CD1c-positive myeloid dendritic cell (primary cell): ENCODE results near the gene ZDHHC1.
"Not testable (repeated sequence)": the region's sequence is repeated elsewhere in the genome, so short reads cannot be mapped to it uniquely, and the experiment has no call there.

Source experiments
- DNase-seq: peaks from one replicate; pipeline ENCODE4 v3.0.0-alpha.2; 2016; ENCODE audit errors: extremely low spot score

Gene ZDHHC1

GRCh38 chr16:67394155-67395104 is 21.8 kb downstream of the ZDHHC1 start:
- peak; percentile 73 for DNase-seq

- DNase-seq, result no peak
Measured at GRCh38 chr16:67393788-67394154, 22.5 kb downstream of the ZDHHC1 start.

- peak; percentile 79 for DNase-seq
Measured at GRCh38 chr16:67393111-67393787, 23.0 kb downstream of the ZDHHC1 start, which contains the start of gene TPPP3. TPPP3 (minus strand) TSS chr16:67393498; CDS start chr16:67391111, 2,387 bp downstream.

GRCh38 chr16:67392301-67393059 is 23.8 kb downstream of the ZDHHC1 start:
- no peak for DNase-seq

DNA sequence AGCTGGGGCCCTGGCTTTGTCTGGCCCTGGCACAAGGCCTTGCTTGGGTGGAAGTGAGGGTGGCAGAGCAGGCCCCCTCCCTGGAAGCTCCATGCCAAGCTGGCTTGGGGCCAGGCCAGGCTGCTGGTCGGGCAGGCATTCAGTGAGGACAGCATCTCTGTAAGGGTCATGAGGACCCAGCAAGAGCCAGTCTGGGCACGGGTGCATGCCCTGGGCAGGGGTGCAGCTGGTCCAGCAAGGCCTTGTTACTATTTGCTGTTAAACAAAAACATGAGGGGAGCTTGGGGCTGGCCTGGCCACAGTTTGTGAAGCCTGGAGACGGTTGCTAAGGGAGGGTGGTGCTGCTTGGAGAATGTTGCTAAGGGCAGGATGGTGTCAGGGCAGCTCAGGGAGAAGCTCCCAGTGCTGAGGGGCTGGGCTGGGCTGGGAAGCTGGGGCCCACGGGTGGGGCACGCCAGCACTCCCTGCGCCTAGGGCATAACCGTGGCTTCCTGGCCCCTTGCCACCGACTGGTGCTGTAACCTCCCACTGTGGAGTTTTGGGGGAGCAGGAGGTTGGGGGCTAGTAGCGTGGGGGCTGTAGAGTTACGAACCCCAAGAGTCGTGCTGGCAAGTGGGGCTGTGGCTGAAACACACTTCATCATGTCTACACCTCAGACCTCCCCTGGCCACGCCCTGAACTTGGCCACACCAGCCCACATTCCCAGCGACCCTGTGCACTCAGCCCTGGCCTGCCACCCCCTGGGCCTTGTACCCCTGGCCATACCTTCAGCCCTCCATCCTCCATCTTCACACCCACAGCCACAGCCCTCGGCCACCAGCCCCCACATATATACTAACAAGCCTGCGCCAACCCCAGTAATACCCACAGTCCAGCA is 24.6 kb downstream of the ZDHHC1 start:
- DNase-seq, result peak; percentile 16

- DNase-seq, result no peak
Measured at GRCh38 chr16:67390816-67391423, 25.4 kb downstream of the ZDHHC1 start.

DNA sequence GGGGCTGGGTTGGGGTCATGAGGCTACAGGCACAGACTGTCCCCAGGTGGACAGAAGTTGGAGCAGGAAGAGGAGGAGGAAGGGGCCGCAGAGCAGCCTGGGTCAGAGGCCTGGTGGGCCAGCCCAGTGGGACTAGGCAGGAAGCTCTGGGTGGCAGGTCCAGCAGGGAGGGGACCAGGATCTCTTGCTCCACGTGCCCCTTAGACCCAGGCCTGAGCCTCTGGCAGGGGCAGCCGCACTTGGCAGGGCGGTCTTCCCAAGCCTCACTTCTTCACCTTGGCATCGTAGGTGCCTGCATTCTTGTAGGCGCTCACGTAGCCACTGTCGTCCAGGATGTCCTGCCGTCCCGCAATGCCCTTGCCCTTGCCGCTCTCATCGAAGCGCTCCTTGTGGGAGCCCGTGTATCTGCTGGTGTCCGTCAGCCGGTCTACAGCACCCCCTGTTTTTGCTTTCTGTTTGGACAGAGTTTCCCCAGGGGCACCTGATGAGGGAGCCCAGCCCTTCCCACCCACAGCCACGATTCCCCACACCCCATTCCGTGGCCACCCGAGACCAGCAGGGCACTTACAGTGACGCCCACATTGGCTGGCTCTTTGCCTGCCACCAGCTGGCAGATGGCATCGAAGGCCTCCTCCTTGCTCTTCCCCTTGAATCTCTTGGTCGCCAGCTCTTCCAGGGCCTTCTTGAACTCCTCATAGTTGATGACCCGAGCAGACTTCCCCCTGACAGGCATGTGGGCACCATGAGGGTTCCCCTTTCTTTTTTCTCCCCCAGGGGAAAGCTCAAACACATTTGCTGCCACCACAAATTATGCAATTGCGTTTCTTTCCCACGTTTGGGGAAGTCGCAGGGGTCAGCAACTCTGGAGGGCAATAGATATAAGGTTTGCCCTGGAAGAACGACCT is 26.1 kb downstream of the ZDHHC1 start:
- peak; percentile 95 for DNase-seq

DNA sequence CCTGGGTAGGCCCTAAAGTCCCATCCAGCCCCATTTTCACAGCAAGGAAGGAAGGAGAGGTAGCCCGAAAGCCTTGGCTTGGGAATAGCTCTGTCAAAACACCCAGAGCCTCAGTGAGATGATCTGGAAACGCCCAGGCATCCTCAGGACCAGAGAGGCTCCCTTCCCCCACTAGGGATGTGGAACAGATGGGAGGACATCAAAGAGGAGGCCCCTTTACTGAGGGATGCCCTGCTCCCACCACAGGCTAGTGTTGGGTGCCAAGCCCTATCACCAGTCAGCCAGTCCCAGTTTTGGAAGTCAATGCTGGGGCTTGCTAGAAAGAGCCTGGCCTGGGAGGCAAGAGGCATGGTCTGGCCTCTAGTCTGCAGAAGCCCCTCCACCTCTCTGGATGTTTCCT is 27.7 kb downstream of the ZDHHC1 start:
- no peak for DNase-seq

GRCh38 chr16:67388191-67388590 is 28.1 kb downstream of the ZDHHC1 start:
- no peak for DNase-seq

- no peak for DNase-seq
Measured at GRCh38 chr16:67387479-67388079, 28.7 kb downstream of the ZDHHC1 start.

DNA sequence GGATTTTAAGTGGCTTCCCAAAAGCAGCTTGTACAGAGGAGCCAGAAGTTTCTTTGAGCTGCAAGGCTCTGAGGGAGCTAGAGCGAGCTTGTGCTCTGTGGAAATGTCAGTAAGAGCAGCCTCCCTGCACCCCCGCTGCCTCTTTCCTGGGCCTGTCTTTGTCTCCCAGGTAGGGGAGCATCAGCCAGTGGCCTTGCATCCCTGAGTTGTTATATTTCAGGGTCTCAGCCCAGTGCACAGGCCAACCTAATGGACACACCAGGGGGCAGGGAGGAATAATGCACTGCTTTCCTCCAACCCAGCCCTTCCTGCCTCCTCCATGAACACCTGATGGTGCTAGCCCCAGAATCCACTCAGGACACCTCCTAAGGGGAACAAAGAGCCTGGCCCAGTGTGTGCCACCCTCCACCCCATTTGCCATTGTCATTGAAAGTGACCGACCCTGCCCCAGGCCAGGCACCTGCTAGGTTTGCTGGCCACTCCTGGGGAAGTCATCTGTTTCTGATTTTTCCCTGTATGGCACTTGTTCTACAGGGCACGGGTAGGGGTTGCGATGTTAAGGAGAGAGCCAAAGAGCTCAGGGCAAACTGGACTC is 29.3 kb downstream of the ZDHHC1 start:
- no peak for DNase-seq

DNA sequence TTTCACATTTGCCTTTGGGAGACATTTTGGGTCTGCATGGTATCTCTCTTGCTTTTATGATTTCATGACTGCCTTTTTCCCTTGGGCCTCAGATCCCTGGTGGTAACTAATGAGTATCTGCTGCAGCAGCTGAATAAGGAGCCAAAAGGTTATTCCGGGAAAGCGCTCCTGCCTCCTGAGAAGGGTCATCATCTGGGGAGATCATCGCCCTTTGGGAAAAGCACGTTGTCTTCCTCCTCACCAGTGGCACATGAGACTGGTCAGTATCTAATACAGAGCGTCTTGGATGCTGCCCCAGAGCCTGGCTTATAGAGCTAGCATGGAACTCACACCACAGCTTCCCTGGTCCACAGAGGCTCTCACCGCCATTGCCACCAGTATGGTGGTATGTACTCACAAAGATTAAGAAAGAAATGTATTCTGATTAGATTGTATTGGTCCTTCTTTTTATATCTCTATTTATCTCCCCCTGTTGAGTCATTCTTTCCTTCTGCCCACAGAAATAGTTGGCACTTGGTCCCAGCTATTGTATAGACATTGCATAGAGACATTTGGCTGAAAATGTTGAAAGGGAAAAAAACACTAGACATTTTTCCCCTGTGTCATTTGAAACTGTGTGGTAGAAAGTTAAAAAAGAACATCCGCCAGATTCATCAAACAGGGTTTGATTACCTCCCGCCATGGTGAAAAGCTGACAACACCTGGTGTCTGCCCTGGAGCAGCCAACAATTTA is 31.3 kb downstream of the ZDHHC1 start:
- DNase-seq, result no peak

- DNase-seq, result no peak
Measured at GRCh38 chr16:67383284-67383683, 33.0 kb downstream of the ZDHHC1 start.

GRCh38 chr16:67378642-67379041 is 37.6 kb downstream of the ZDHHC1 start:
- DNase-seq, result no peak

GRCh38 chr16:67376012-67376411 is 40.3 kb downstream of the ZDHHC1 start:
- not testable (repeated sequence) for DNase-seq

- peak; percentile 55 for DNase-seq
Measured at GRCh38 chr16:67372664-67373063, 43.6 kb downstream of the ZDHHC1 start.

DNA sequence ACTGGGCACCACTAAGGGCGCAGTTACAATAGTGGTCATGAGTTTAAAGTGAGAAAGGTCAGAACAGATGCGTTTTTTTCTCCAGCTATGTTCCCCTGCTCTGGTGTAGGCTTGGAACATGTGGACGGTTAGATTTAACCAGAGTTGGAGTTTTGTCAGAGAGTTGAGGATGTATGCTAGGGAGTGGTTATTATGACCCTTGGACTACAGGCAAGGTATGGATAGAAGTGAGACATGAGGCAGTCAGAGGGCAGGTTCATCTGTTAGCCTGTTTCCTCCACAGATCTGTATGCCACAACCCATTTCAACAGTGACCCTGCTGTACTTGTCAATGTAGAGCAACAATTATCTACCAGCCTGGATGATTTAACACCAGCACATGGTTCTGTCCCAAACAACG is 45.6 kb downstream of the ZDHHC1 start:
- no peak for DNase-seq

DNA sequence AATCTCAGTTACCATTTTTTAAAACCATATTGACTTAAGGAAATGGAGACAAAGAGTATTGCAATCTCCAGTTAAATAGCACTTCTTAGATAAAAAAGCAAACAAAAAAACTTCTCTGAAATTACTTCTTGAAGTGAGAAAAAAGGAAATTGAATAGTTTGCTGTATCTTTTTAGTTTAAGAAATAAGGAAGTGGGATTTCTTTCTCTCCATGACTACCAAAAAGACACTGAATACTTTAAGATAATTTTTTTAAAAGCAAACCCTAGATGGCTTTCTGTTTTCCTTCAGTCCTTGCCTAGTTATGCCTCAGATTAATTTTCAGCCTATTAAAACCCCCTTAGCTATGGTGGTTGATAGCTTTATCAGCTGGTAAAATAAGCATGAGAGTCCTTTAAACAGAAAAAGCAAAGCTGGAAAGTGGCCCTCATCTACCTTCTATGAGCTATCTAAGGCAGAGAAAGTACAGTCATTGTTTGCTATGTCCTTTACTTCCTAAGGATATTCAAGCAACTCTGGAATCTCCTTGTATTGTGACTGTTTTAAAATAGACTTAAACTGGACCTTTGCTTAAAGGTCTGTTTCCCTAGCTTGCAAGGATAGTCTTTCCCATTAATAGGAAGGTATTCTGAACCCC is 51.6 kb downstream of the ZDHHC1 start:
- DNase-seq, result peak; percentile 67
